Stimulated activated CD8-positive, alpha-beta memory T cell treated with anti-CD3 and anti-CD28 coated beads, Interleukin-7, amount 100 ng/mL, for 24 hours (primary cell): Measurements from ENCODE around the gene PELO.

Experiments used
- DNase-seq: peaks from one replicate; pipeline ENCODE4 v3.0.0-alpha.2; 2020; ENCODE audit warnings: low read depth

The PELO gene

DNA sequence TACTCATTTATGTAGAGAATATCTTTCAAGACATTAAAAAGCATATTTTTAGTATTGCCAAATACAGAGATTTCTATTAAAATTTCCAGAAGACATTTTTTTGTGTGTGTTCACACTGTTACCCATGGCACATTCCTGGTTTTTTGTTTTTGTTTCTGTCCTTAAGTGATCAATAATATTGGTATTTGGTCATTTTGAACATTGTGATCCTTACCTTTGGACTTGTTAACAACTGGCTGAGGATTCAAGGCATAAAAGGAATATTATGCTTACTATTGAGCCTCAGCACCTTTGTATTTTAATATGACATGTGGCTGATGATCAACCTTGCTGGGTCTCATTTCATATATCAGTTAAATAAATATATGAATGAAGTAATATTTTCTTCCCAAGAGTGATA lies 41.9 kb downstream of the PELO start:
- no peak for DNase-seq

GRCh38 chr5:52830650-52831049 lies 42.9 kb downstream of the PELO start:
- DNase-seq, result no peak

- no peak for DNase-seq
Observed at GRCh38 chr5:52831786-52832511, 44.2 kb downstream of the PELO start.

GRCh38 chr5:52834320-52834719 lies 46.6 kb downstream of the PELO start:
- no peak for DNase-seq

DNA sequence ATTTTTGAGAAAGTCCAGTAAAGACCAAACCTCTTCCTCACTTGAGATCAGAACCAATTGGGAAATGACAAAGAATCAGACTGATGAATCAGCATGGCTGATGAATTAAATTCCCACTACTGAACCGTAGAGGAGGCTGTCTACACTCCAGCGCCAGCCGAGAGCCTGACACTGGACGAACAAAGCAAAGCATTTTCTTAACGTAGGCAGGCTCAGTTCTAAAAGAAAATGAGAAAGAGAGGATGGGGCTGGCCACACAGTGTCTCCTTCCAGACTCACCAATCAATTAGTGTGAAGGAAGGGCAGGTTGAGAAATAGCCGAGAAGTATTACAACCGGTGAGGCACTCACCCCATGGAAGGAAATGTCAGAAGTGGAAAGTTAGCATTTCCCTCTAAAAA lies 49.4 kb downstream of the PELO start:
- no peak for DNase-seq
